GM12891 (cell line): ENCODE data around the gene PRDM16.

Experiments
- PAX5 ChIP-seq: IDR thresholded peaks from 2 replicates; pipeline ENCODE4 v1.6.1; 2011; ENCODE audit warnings: low read length, moderate library complexity, mild to moderate bottlenecking; ENCODE audit not compliant: insufficient read depth, severe bottlenecking
- POLR2A ChIP-seq: IDR thresholded peaks from 2 replicates; pipeline ENCODE4 v1.6.1; 2011; ENCODE audit warnings: low read depth, low read length, control low read depth
- POLR2AphosphoS5 ChIP-seq: IDR thresholded peaks from 2 replicates; pipeline ENCODE4 v1.6.1; 2011; ENCODE audit warnings: low read depth, low read length, control low read depth
- POU2F2 ChIP-seq: IDR thresholded peaks from 2 replicates; pipeline ENCODE4 v1.6.1; 2011; ENCODE audit warnings: low read depth, mild to moderate bottlenecking, control low read depth, low read length, moderate library complexity
- SPI1 ChIP-seq: IDR thresholded peaks from 2 replicates; pipeline ENCODE4 v1.6.1; 2011; ENCODE audit warnings: low read depth, low read length, control low read depth
- TAF1 ChIP-seq: IDR thresholded peaks from 2 replicates; pipeline ENCODE4 v1.6.1; 2011; ENCODE audit warnings: low read depth, low read length, control low read depth

GRCh38 chr1:3246251-3246650, 177.2 kb downstream of the PRDM16 start:
- TF ChIP-seq POLR2A, result no peak
- TF ChIP-seq POLR2AphosphoS5, result no peak
- TF ChIP-seq TAF1, result no peak
- TF ChIP-seq SPI1, result no peak
- TF ChIP-seq PAX5, result no peak
- no peak for TF ChIP-seq POU2F2
